Vagina (tissue), 2 donors: Measurements from ENCODE around the gene THUMPD1. TPM values are rescaled to one million over a fixed set of nuclear protein-coding genes. Genes with fewer than 3 reads are reported as not detected.

Experiments used
- DNase-seq, 2 donors: peaks; one replicate each; pipeline ENCODE4 v3.0.0-alpha.2; 2017; ENCODE audit errors: extremely low spot score in 2 of 2
- H3K27ac ChIP-seq: fragments of 200-600 bp; sonication (generic); one replicate; pipeline ENCODE4 v1.5.1; 2019
- H3K27me3 ChIP-seq: fragments of 200-600 bp; sonication (generic); one replicate; pipeline ENCODE4 v1.5.1; 2019
- H3K36me3 ChIP-seq, 2 donors: fragments of 200-600 bp; sonication (generic); one replicate each; pipeline ENCODE4 v1.5.1; 2017 to 2019
- H3K4me1 ChIP-seq: fragments of 200-600 bp; sonication (generic); one replicate; pipeline ENCODE4 v1.5.1; 2019
- H3K4me3 ChIP-seq, 2 donors: fragments of 200-600 bp; sonication (generic); 1 replicate in 1 of 2; 2 replicates in 1 of 2; pipeline ENCODE4 v1.5.1; 2016 to 2019
- H3K9me3 ChIP-seq: fragments of 200-600 bp; sonication (generic); one replicate; pipeline ENCODE4 v1.5.1; 2019
- CTCF ChIP-seq, 3 experiments: fragments of 450-650 bp in 2 of 3; fragments of 200-600 bp in 1 of 3; sonication (generic) in 1 of 3; IDR thresholded peaks; one replicate each; pipeline ENCODE4 v1.5.1; 2017 to 2019; ENCODE audit warnings: antibody characterized with exemption in 3 of 3, mild to moderate bottlenecking in 2 of 3, moderate library complexity in 2 of 3
- POLR2A ChIP-seq, 2 donors: fragments of 450-650 bp; IDR thresholded peaks; one replicate each; pipeline ENCODE4 v1.6.1; 2017; ENCODE audit warnings: antibody characterized with exemption in 2 of 2, mild to moderate bottlenecking in 2 of 2, moderate library complexity in 2 of 2
- POLR2AphosphoS5 ChIP-seq, 2 donors: sonication (generic); formaldehyde crosslinking; IDR thresholded peaks; one replicate each; pipeline ENCODE4 v1.9.0; 2017; ENCODE audit warnings: antibody characterized with exemption in 2 of 2, mild to moderate bottlenecking in 2 of 2, low read depth in 1 of 2; ENCODE audit not compliant: insufficient read depth in 1 of 2
- intact Hi-C: fragments of 100-400 bp; cut with DNase I; formaldehyde crosslinking; loops from one replicate; pipeline ENCODE4 v1.15.1; 2023
- total RNA-seq: library from RNA; depleted of rRNA; stranded (reverse); fragments of >200 nt; gene quantifications from one replicate; pipeline ENCODE4 v1.2.3, GENCODE V29; 2016

THUMPD1 gene
- total RNA-seq, 1 donor from 2014 or later = 60.9 TPM

- TF ChIP-seq CTCF (IDR thresholded peaks at IDR 0.05) (no peak), POLR2A (IDR thresholded peaks at IDR 0.05) (no peak), POLR2AphosphoS5 (IDR thresholded peaks at IDR 0.05; ENCODE audit: insufficient read depth in 1 of 2, low read depth in 1 of 2) (no peak)
- no peak overlapping the region for H3K4me3 ChIP-seq
- peaks cover 0 to 38% of the 10 kb centered on the region in 2 donors for H3K36me3 ChIP-seq
- H3K27me3 ChIP-seq = no peaks in the 10 kb centered on the region
- peaks cover 25% of the 10 kb centered on the region for H3K4me1 ChIP-seq
- intact Hi-C loops = no loop called here
- no peak overlapping the region for H3K27ac ChIP-seq
- H3K9me3 ChIP-seq = no peaks in the 10 kb centered on the region
- no peak for DNase-seq
These were observed 6.1 kb downstream of the THUMPD1 start for GRCh38 chr16:20735490-20735889.

GRCh38 chr16:20734782-20735181, 6.8 kb downstream of the THUMPD1 start:
- H3K36me3 ChIP-seq = peaks cover 0 to 38% of the 10 kb centered on the region in 2 donors
- no peak for DNase-seq
- peaks cover 18% of the 10 kb centered on the region for H3K4me1 ChIP-seq
- no peak overlapping the region for H3K27ac ChIP-seq
- no peak for TF ChIP-seq POLR2AphosphoS5 (IDR thresholded peaks at IDR 0.05; ENCODE audit: insufficient read depth in 1 of 2, low read depth in 1 of 2)
- TF ChIP-seq POLR2A (IDR thresholded peaks at IDR 0.05) = no peak
- TF ChIP-seq CTCF (IDR thresholded peaks at IDR 0.05) = no peak
- H3K4me3 ChIP-seq = no peak overlapping the region
- no peaks in the 10 kb centered on the region for H3K9me3 ChIP-seq
- intact Hi-C loops = no loop called here
- H3K27me3 ChIP-seq = no peaks in the 10 kb centered on the region

- no peak for DNase-seq
- H3K36me3 ChIP-seq = peaks cover 0 to 38% of the 10 kb centered on the region in 2 donors
- intact Hi-C loops = no loop called here
- H3K4me1 ChIP-seq = peaks cover 11% of the 10 kb centered on the region
- H3K27ac ChIP-seq = no peak overlapping the region
- TF ChIP-seq POLR2A (IDR thresholded peaks at IDR 0.05) (no peak), CTCF (IDR thresholded peaks at IDR 0.05) (no peak), POLR2AphosphoS5 (IDR thresholded peaks at IDR 0.05; ENCODE audit: insufficient read depth in 1 of 2, low read depth in 1 of 2) (no peak)
- no peaks in the 10 kb centered on the region for H3K9me3 ChIP-seq
- no peak overlapping the region for H3K4me3 ChIP-seq
- H3K27me3 ChIP-seq = no peaks in the 10 kb centered on the region
These were observed 7.6 kb downstream of the THUMPD1 start for GRCh38 chr16:20734056-20734455.

GRCh38 chr16:20729141-20729540, 12.5 kb downstream of the THUMPD1 start:
- TF ChIP-seq POLR2AphosphoS5 (IDR thresholded peaks at IDR 0.05; ENCODE audit: insufficient read depth in 1 of 2, low read depth in 1 of 2) = no peak
- no peak for TF ChIP-seq POLR2A (IDR thresholded peaks at IDR 0.05)
- TF ChIP-seq CTCF (IDR thresholded peaks at IDR 0.05) = no peak
- H3K9me3 ChIP-seq = no peaks in the 10 kb centered on the region
- peaks cover 0 to 3% of the 10 kb centered on the region in 2 donors for H3K36me3 ChIP-seq
- no peaks in the 10 kb centered on the region for H3K4me1 ChIP-seq
- H3K27ac ChIP-seq = no peak overlapping the region
- intact Hi-C loops = no loop called here
- no peak for DNase-seq
- H3K4me3 ChIP-seq = no peak overlapping the region
- no peaks in the 10 kb centered on the region for H3K27me3 ChIP-seq

GRCh38 chr16:20727181-20727580, 14.4 kb downstream of the THUMPD1 start:
- no peaks in the 10 kb centered on the region for H3K36me3 ChIP-seq
- no peak overlapping the region for H3K27ac ChIP-seq
- H3K9me3 ChIP-seq = no peaks in the 10 kb centered on the region
- TF ChIP-seq POLR2AphosphoS5 (IDR thresholded peaks at IDR 0.05; ENCODE audit: insufficient read depth in 1 of 2, low read depth in 1 of 2) (no peak), POLR2A (IDR thresholded peaks at IDR 0.05) (no peak), CTCF (IDR thresholded peaks at IDR 0.05) (no peak)
- no peak for DNase-seq
- H3K4me3 ChIP-seq = no peak overlapping the region
- intact Hi-C loops = no loop called here
- H3K27me3 ChIP-seq = no peaks in the 10 kb centered on the region
- H3K4me1 ChIP-seq = no peaks in the 10 kb centered on the region
